IMR-90 (cell line): ENCODE measurements around the gene FOSL2. TPM values are rescaled to one million over a fixed set of nuclear protein-coding genes. Genes with fewer than 3 reads are reported as not detected.

Source experiments
- ATAC-seq: fragments of 200-7000 bp; cut with Tn5 transposase; 2 replicates; pipeline ENCODE4 v1.9.1; 2020; ENCODE audit warnings: low read depth, mild to moderate bottlenecking, moderate library complexity
- BruUV-seq: library from RNA; stranded (reverse); fragments of 400-500 nt; replicated peaks from 2 replicates; lab custom pipeline; 2021; lab: Mats Ljungman, UMichigan
- CTCF ChIA-PET: fragments of 300-600 bp; formaldehyde crosslinking; extraction: SDS; loops from one replicate; lab custom pipeline; 2021; ENCODE audit warnings: antibody characterized with exemption; lab: Yijun Ruan, JAX
- POLR2A ChIA-PET: fragments of 300-600 bp; sonication (Branson Sonifier 250); formaldehyde crosslinking; loops from one replicate; lab custom pipeline; 2022; ENCODE audit warnings: antibody characterized with exemption; ENCODE audit not compliant: unreplicated experiment; lab: Charles Lee
- DNase-seq: peaks from one replicate; pipeline ENCODE4 v3.0.0; 2013
- H2AFZ ChIP-seq: replicated peaks from 2 replicates; pipeline ENCODE3; 2013; ENCODE audit warnings: low read length, mild to moderate bottlenecking; ENCODE audit not compliant: poor library complexity
- H2AK5ac ChIP-seq: 2 replicates; pipeline ENCODE4 v1.6.1; 2013; ENCODE audit warnings: low read depth, low read length, inconsistent platforms
- H2AK9ac ChIP-seq: replicated peaks from 2 replicates; pipeline ENCODE3; 2013; ENCODE audit warnings: mild to moderate bottlenecking, low read depth, low read length, moderate library complexity; ENCODE audit not compliant: poor library complexity
- H2BK120ac ChIP-seq: 2 replicates; pipeline ENCODE4 v1.6.1; 2013; ENCODE audit warnings: low read depth, low read length, inconsistent platforms
- H2BK15ac ChIP-seq: 3 replicates; pipeline ENCODE4 v1.6.1; 2013; ENCODE audit warnings: low read depth, low read length, inconsistent platforms
- H2BK20ac ChIP-seq: 2 replicates; pipeline ENCODE4 v1.6.1; 2013; ENCODE audit warnings: low read depth, mild to moderate bottlenecking, inconsistent platforms, low read length, moderate library complexity
- H2BK5ac ChIP-seq: 2 replicates; pipeline ENCODE4 v1.6.1; 2013; ENCODE audit warnings: mild to moderate bottlenecking, low read depth, low read length, inconsistent platforms; ENCODE audit not compliant: poor library complexity, severe bottlenecking
- H3K14ac ChIP-seq: replicated peaks from 2 replicates; pipeline ENCODE4 v1.6.1; 2013; ENCODE audit warnings: low read depth, low read length, inconsistent platforms
- H3K18ac ChIP-seq: 2 replicates; pipeline ENCODE4 v1.6.1; 2013; ENCODE audit warnings: low read depth, low read length, control low read depth
- H3K23ac ChIP-seq: 2 replicates; pipeline ENCODE4 v1.6.1; 2013; ENCODE audit warnings: low read depth, low read length, inconsistent platforms
- H3K27ac ChIP-seq: 2 replicates; pipeline ENCODE4 v1.5.1; 2013; ENCODE audit warnings: mild to moderate bottlenecking, control low read depth, low read length; ENCODE audit not compliant: insufficient read depth
- H3K27me3 ChIP-seq: 2 replicates; pipeline ENCODE4 v1.6.1; 2013; ENCODE audit warnings: low read length; ENCODE audit not compliant: control insufficient read depth, insufficient read depth
- H3K36me3 ChIP-seq: 2 replicates; pipeline ENCODE4 v1.6.1; 2013; ENCODE audit warnings: low read length, mixed read lengths; ENCODE audit not compliant: control insufficient read depth, insufficient read depth
- H3K4ac ChIP-seq: 2 replicates; pipeline ENCODE4 v1.6.1; 2013; ENCODE audit warnings: low read depth, low read length, inconsistent platforms
- H3K4me1 ChIP-seq: 2 replicates; pipeline ENCODE4 v1.6.1; 2013; ENCODE audit warnings: low read length, mixed read lengths; ENCODE audit not compliant: control insufficient read depth, insufficient read depth
- H3K4me2 ChIP-seq: 2 replicates; pipeline ENCODE4 v1.6.1; 2013; ENCODE audit warnings: low read depth, mild to moderate bottlenecking, control low read depth, low read length, moderate library complexity
- H3K4me3 ChIP-seq: 2 replicates; pipeline ENCODE4 v1.5.1; 2013; ENCODE audit warnings: low read depth, mild to moderate bottlenecking, control low read depth, low read length, moderate library complexity; ENCODE audit not compliant: insufficient read depth
- H3K56ac ChIP-seq: 2 replicates; pipeline ENCODE4 v1.6.1; 2013; ENCODE audit warnings: low read length, inconsistent platforms; ENCODE audit not compliant: insufficient read depth; ENCODE audit errors: extremely low read depth
- H3K79me1 ChIP-seq, 2 experiments: 2 replicates each; pipeline ENCODE4 v1.6.1; 2013; ENCODE audit warnings: low read length in 2 of 2, inconsistent platforms in 1 of 2, low read depth in 1 of 2
- H3K9ac ChIP-seq: 2 replicates; pipeline ENCODE4 v1.6.1; 2013; ENCODE audit warnings: low read depth, low read length, control low read depth
- H3K9me1 ChIP-seq: 2 replicates; pipeline ENCODE4 v1.6.1; 2013; ENCODE audit warnings: low read length, inconsistent platforms; ENCODE audit not compliant: insufficient read depth
- H3K9me3 ChIP-seq: 2 replicates; pipeline ENCODE4 v1.6.1; 2013; ENCODE audit warnings: low read length; ENCODE audit not compliant: control insufficient read depth, insufficient read depth
- H4K20me1 ChIP-seq: 2 replicates; pipeline ENCODE4 v1.6.1; 2013; ENCODE audit warnings: low read length, inconsistent platforms; ENCODE audit not compliant: insufficient read depth
- H4K5ac ChIP-seq: 2 replicates; pipeline ENCODE4 v1.6.1; 2013; ENCODE audit warnings: mild to moderate bottlenecking, low read depth, low read length, control low read depth
- H4K8ac ChIP-seq, 2 experiments: 2 replicates each; pipeline ENCODE4 v1.6.1; 2013; ENCODE audit warnings: low read depth in 2 of 2, low read length in 2 of 2, control low read depth in 1 of 2, inconsistent platforms in 1 of 2
- H4K91ac ChIP-seq: 2 replicates; pipeline ENCODE4 v1.6.1; 2013; ENCODE audit warnings: low read depth, low read length, inconsistent platforms; ENCODE audit not compliant: insufficient read depth
- RCOR1 ChIP-seq: IDR thresholded peaks from 2 replicates; pipeline ENCODE4 v1.6.1; 2012; ENCODE audit warnings: mild to moderate bottlenecking, low read length, improper control_type of control experiment; ENCODE audit not compliant: insufficient replicate concordance
- WGBS, 2 experiments: methylation state at CpG; one replicate each; pipeline versions ENCODE4 v1.1.5 to v1.1.7; 2013; ENCODE audit warnings: missing lambda C conversion rate in 2 of 2; ENCODE audit not compliant: insufficient read length in 1 of 2; ENCODE audit errors: extremely low coverage in 2 of 2; 5-methylcytosine and 5-hydroxymethylcytosine counted together
- dilution Hi-C: fragments of 300-500 bp; cut with HindIII; formaldehyde crosslinking; loops from one replicate; pipeline ENCODE4 v1.14.3; 2018; ENCODE audit warnings: low sequenced_read_pairs; ENCODE audit not compliant: unreplicated experiment
- in situ Hi-C: fragments of 300-500 bp; cut with MboI; formaldehyde crosslinking; loops from 3 replicates; pipeline ENCODE4 v1.14.3; 2019; ENCODE audit warnings: low sequenced_read_pairs, inconsistent platforms, mixed read lengths
- intact Hi-C: fragments of 100-400 bp; cut with micrococcal nuclease; formaldehyde crosslinking; loops from 2 replicates; pipeline ENCODE4 v1.10.0; 2022
- polyA plus RNA-seq, 3 experiments: library from polyadenylated mRNA; depleted of rRNA; stranded (reverse); fragments of >200 nt; gene quantifications; 2 replicates each; pipeline ENCODE4 v1.2.3, GENCODE V29; 2012; ENCODE audit warnings: low replicate concordance in 1 of 3
- total RNA-seq: library from RNA; depleted of rRNA; stranded (reverse); fragments of >200 nt; gene quantifications from 2 replicates; pipeline ENCODE4 v1.2.3, GENCODE V29; 2012

The FOSL2 gene
- total and polyA plus RNA-seq, 2 of the 4 experiments (the other 2 are of a cell fraction), result 31.4 to 46.3 TPM

- no peak overlapping the region for H3K23ac ChIP-seq
- H3K79me1 ChIP-seq, result no peaks in the 10 kb centered on the region
- BruUV-seq, result no TSS peak
- no peak overlapping the region for H2BK120ac ChIP-seq
- peaks cover 7% of the 10 kb centered on the region for H3K4me1 ChIP-seq
- H4K8ac ChIP-seq, result no peak overlapping the region
- H3K18ac ChIP-seq, result no peak overlapping the region
- no peak overlapping the region for H4K91ac ChIP-seq
- H3K14ac ChIP-seq, result no peak overlapping the region
- H3K9ac ChIP-seq, result no peak overlapping the region
- no peak for DNase-seq
- no peak overlapping the region for H3K4me3 ChIP-seq
- dilution Hi-C loops (no loop called here), in situ Hi-C loops (no loop called here), intact Hi-C loops (no loop called here)
- no peak for ATAC-seq
- H2BK5ac ChIP-seq, result no peak overlapping the region
- CTCF ChIA-PET, result no interaction called here
- no peaks in the 10 kb centered on the region for H4K20me1 ChIP-seq
- WGBS, 2 experiments, result 100% methylated on average over 5 of the region's 17 CpGs; no CpG with 5 or more reads in 1 of the 2 experiments
- no peaks in the 10 kb centered on the region for H3K9me3 ChIP-seq
- no peak overlapping the region for H4K5ac ChIP-seq
- no peak overlapping the region for H3K4ac ChIP-seq
- no peak overlapping the region for H3K56ac ChIP-seq
- no peak overlapping the region for H3K27ac ChIP-seq
- H3K9me1 ChIP-seq, result peaks cover 9% of the 10 kb centered on the region
- H3K4me2 ChIP-seq, result no peak overlapping the region
- H2BK20ac ChIP-seq, result no peak overlapping the region
- H2AK5ac ChIP-seq, result 0 out of 2 replicates have a peak overlapping the region, but pooled peaks have one; percentile 11
- no peaks in the 10 kb centered on the region for H3K27me3 ChIP-seq
- H3K36me3 ChIP-seq, result no peaks in the 10 kb centered on the region
- H2BK15ac ChIP-seq, result no peak overlapping the region
- POLR2A ChIA-PET, result no interaction called here
- no peak for TF ChIP-seq RCOR1
- H2AK9ac ChIP-seq, result no peak overlapping the region
- H2AFZ ChIP-seq, result no peak overlapping the region
Observed at GRCh38 chr2:28350196-28350595, 42.5 kb upstream of the FOSL2 start.
